GM23338 (cell line): ENCODE data around the gene KRTAP5-1.
"Not testable (repeated sequence)": the region's sequence is repeated elsewhere in the genome, so short reads cannot be mapped to it uniquely, and the experiment has no call there.

Experiments used
- EZH2phosphoT487 ChIP-seq: fragments of 200-600 bp; sonication (generic); IDR thresholded peaks from one replicate; pipeline ENCODE4 v1.8.1; 2018; ENCODE audit warnings: antibody characterized with exemption; ENCODE audit not compliant: unreplicated experiment
- POLR2AphosphoS5 ChIP-seq: IDR thresholded peaks from 2 replicates; pipeline ENCODE4 v1.6.1; 2016; ENCODE audit warnings: antibody characterized with exemption, low read depth

DNA sequence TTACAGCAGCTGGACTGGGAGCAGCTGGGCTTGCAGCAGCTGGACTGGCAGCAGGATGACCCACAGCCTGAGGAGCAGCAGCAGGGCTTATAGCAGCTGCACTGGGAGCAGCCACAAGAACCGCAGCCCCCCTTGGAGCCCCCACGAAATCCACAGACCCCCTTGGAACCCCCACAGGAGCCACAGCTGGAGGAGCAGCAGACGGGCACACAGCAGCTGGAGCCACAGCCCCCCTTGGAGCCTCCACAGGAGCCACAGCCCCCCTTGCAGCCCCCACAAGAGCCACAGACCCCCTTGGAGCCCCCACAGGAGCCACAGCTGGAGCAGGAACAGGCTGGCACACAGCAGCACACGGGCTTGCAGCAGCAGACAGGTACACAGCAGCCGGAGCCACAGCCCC is 22.8 kb upstream of the KRTAP5-1 start:
- TF ChIP-seq POLR2AphosphoS5, EZH2phosphoT487: not testable (repeated sequence)
